GM20000 (cell line): ENCODE results near the gene TWIST2.

Source experiments
- DNase-seq: peaks from one replicate; pipeline ENCODE4 v3.0.0; 2012; ENCODE audit warnings: low spot score
- CTCF ChIP-seq: IDR thresholded peaks from 2 replicates; pipeline ENCODE4 v1.5.1; 2012; ENCODE audit warnings: mild to moderate bottlenecking, control low read depth; ENCODE audit errors: extremely low read depth, missing control alignments

Gene TWIST2

DNA sequence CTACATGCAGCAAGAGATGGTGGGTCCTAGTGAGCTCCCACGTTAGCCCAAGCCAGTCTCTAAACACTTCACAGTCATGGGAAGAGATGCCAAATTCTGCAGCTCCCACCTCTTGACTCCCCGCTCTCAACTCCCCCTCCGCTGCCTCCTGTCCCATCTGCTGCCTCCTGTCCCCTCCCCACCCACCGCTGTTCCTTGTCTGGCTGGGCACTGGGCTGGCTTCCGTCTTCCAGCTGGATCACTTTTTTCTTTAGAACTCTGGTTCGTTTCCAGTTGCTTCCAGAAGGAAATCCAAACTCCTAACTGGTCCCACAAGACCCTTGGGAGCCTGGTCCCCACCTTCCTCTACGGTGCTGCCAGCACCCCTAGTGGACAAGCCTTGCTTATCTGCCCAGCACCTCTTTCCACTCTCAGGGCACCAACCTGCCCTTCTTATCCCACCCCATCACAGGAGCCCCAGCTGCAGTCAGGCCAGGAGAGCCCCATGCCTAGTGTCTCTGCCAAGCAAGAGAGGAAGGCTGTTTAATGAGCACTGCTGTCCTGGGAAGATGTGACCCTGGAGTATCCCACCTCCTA lies 12.1 kb upstream of the TWIST2 start:
- no peak for TF ChIP-seq CTCF
- no peak for DNase-seq

GRCh38 chr2:238838786-238839327 lies 9.0 kb upstream of the TWIST2 start:
- no peak for DNase-seq
- TF ChIP-seq CTCF: no peak

GRCh38 chr2:238839428-238839827 lies 8.5 kb upstream of the TWIST2 start:
- TF ChIP-seq CTCF: no peak
- DNase-seq: no peak

GRCh38 chr2:238841542-238842164 lies 6.2 kb upstream of the TWIST2 start:
- no peak for TF ChIP-seq CTCF

GRCh38 chr2:238843476-238843875 lies 4.4 kb upstream of the TWIST2 start:
- no peak for TF ChIP-seq CTCF

More at GRCh38 chr2:238841542-238842164, 6.2 kb upstream of the TWIST2 start:
- no peak for DNase-seq

GRCh38 chr2:238845583-238846377 lies 2.1 kb upstream of the TWIST2 start:
- TF ChIP-seq CTCF: no peak
- no peak for DNase-seq

More at GRCh38 chr2:238843476-238843875, 4.4 kb upstream of the TWIST2 start:
- no peak for DNase-seq

DNA sequence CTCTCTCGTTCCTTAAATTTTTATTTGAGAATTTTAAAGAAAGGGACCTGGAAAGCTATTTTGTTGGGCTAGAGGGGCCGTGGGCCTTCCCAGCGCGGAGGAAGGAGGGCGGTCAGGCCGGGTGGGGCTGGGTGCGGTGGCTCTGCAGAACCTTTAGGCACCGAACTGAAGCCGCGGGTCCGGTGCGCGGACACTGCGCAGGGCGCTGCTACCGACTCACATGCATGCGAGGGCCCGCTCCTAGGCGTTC lies 1.6 kb upstream of the TWIST2 start:
- TF ChIP-seq CTCF: no peak
- DNase-seq: no peak
